ENCODE data around the gene LRRK1. TPM values are rescaled to one million over a fixed set of nuclear protein-coding genes. Genes with fewer than 3 reads are reported as not detected.

Gene LRRK1
- total and polyA plus RNA-seq, 7 donors, result 7.1 to 27.4 (median 10.2) TPM

DNA sequence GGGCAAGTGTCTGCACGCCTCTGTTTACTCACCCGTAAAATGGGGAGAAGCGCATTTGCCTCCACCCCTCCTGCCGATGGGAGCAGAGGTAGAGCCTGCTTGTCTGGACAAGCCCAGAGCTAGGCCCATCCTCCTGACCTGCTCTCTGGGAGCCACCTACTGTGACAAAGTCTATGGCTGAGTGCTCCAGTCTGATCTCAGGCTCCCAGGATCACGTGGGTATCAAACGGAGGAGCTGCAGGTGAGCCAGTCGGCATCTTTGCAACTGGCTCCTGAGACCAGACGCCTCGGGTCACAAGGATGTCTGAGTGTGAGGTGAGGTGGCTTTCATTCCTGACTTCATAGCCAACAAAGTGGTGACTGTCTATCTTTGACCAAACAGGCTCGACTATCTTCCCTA is 41.6 kb upstream of the LRRK1 start:
- Histone ChIP-seq H3K9me3 (no peaks in the 10 kb centered on the region), H3K27ac (no peak overlapping the region), H3K27me3 (peaks cover 6 to 22% (median 15%) of the 10 kb centered on the region in 3 donors), H3K36me3 (no peaks in the 10 kb centered on the region), H3K4me1 (peaks cover 0 to 19% (median 14%) of the 10 kb centered on the region in 4 donors), H3K4me3 (no peak overlapping the region)
- WGBS, 2 donors, result 57 to 82% methylated on average over 10 of the region's 10 CpGs
- intact Hi-C loops (cut with DNase I), result loop anchor here (10.0 kb wide), 1 partner anchor 533 kb away; the partner anchor contains the start of gene ADAMTS17
- TF ChIP-seq POLR2AphosphoS5 (IDR thresholded peaks at IDR 0.05), result no peak
- TF ChIP-seq, protein P1, sequence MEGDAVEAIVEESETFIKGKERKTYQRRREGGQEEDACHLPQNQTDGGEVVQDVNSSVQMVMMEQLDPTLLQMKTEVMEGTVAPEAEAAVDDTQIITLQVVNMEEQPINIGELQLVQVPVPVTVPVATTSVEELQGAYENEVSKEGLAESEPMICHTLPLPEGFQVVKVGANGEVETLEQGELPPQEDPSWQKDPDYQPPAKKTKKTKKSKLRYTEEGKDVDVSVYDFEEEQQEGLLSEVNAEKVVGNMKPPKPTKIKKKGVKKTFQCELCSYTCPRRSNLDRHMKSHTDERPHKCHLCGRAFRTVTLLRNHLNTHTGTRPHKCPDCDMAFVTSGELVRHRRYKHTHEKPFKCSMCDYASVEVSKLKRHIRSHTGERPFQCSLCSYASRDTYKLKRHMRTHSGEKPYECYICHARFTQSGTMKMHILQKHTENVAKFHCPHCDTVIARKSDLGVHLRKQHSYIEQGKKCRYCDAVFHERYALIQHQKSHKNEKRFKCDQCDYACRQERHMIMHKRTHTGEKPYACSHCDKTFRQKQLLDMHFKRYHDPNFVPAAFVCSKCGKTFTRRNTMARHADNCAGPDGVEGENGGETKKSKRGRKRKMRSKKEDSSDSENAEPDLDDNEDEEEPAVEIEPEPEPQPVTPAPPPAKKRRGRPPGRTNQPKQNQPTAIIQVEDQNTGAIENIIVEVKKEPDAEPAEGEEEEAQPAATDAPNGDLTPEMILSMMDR (IDR thresholded peaks at IDR 0.05), result no peak
- TF ChIP-seq POLR2A (IDR thresholded peaks at IDR 0.05), result no peak
- no peak for TF ChIP-seq EP300 (IDR thresholded peaks at IDR 0.05)
- no peak for DNase-seq

DNA sequence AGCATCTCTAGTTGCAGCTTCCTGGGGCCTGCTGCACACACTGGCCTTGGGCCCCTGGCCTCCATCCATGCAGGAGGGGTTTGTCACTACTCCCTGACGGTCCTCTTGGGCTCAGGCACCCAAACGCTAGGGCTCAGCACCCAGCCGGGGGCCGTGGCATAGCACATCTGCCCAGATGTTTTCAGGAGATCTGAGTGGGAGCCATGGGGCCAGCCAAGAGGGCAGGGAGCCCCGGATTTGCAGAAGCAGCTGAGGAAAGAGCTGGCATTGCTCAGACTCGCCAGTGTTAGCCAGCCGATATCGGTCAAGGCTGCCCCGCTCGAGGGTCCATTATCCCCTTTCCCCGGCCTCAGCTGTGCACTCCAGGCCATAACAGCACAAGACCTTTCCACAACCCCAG is 41.0 kb upstream of the LRRK1 start:
- intact Hi-C loops (cut with DNase I), result loop anchor here (10.0 kb wide), 1 partner anchor 533 kb away; the partner anchor contains the start of gene ADAMTS17
- H3K27me3 ChIP-seq, result peaks cover 6 to 22% (median 15%) of the 10 kb centered on the region in 3 donors

DNA sequence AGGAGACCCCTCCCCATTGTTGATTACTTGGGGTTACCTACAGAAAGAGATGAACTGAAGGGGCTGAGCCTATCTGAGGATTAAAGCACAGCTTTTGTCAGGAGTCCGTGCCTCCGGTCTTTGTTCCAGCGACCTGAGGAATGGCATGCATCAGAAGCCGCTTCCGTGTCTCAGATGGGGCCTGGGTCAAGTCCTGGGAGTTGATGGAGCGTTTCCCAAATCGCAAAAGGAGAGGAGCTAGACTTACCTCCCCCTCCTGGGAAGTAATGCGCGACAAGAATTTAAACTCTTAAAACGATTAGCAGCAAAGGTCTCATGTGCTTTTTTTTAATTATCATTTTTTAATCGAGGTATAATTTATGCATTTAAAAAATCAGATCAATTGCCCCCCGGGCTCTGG is 40.5 kb upstream of the LRRK1 start:
- peaks cover 0 to 19% (median 14%) of the 10 kb centered on the region in 4 donors for H3K4me1 ChIP-seq
- no peak for DNase-seq
- WGBS, 2 donors, result 31 to 33% methylated on average over 12 of the region's 12 CpGs
- peak overlapping the region in 3 of 4 donors; percentile 53 to 64 (median 60) for H3K4me3 ChIP-seq
- H3K27ac ChIP-seq, result peak overlapping the region in 3 of 4 donors; percentile 28 to 69 (median 49)
- no peak for TF ChIP-seq EP300 (IDR thresholded peaks at IDR 0.05)
- no peak for TF ChIP-seq POLR2A (IDR thresholded peaks at IDR 0.05)
- H3K9me3 ChIP-seq, result no peaks in the 10 kb centered on the region
- intact Hi-C loops (cut with DNase I), result loop anchor here (10.0 kb wide), 1 partner anchor 534 kb away; the partner anchor contains the start of gene ADAMTS17
- H3K36me3 ChIP-seq, result no peaks in the 10 kb centered on the region
- peaks cover 6 to 22% (median 15%) of the 10 kb centered on the region in 3 donors for H3K27me3 ChIP-seq

More for the DNA sequence above, 41.0 kb upstream of the LRRK1 start:
- Histone ChIP-seq H3K9me3 (no peaks in the 10 kb centered on the region), H3K36me3 (no peaks in the 10 kb centered on the region), H3K4me1 (peaks cover 0 to 19% (median 14%) of the 10 kb centered on the region in 4 donors), H3K4me3 (no peak overlapping the region), H3K27ac (no peak overlapping the region)
- no peak for DNase-seq
- 83 to 84% methylated on average over 11 of the region's 11 CpGs for WGBS, 2 donors
- TF ChIP-seq POLR2AphosphoS5 (IDR thresholded peaks at IDR 0.05), result no peak
- TF ChIP-seq POLR2A (IDR thresholded peaks at IDR 0.05), result no peak
- TF ChIP-seq, protein P1 (IDR thresholded peaks at IDR 0.05), result no peak
- no peak for TF ChIP-seq EP300 (IDR thresholded peaks at IDR 0.05)

DNA sequence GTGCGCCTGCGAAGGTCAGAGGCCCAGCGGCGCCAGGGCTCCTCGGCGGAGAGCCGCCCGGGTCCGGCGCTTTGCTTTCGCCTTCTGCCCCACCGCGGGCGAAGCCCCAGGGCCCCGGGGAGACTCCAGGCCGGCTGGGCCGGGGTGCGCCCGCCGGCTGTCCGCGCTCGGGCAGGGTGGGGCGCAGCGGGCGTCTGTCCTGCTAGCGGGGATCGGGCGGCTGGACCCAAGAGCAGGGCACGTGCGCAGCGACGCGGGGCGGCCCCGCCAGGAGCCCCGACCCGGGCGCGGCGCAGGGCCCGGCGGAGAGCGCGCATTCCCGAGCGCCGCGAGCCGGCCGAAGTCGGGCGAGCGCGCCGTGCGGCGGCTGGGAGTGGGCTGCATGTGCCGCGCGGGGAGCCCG is 40.1 kb upstream of the LRRK1 start:
- no peak for DNase-seq
- Histone ChIP-seq H3K4me3 (peak overlapping the region; percentile 37 to 64 (median 56)), H3K27me3 (peaks cover 6 to 22% (median 15%) of the 10 kb centered on the region in 3 donors), H3K36me3 (no peaks in the 10 kb centered on the region), H3K9me3 (no peaks in the 10 kb centered on the region), H3K4me1 (peaks cover 0 to 19% (median 14%) of the 10 kb centered on the region in 4 donors), H3K27ac (peak overlapping the region; percentile 28 to 69 (median 44))
- intact Hi-C loops (cut with DNase I), result loop anchor here (10.0 kb wide), 1 partner anchor 534 kb away; the partner anchor contains the start of gene ADAMTS17
- TF ChIP-seq, protein P1 (IDR thresholded peaks at IDR 0.05), result no peak
- TF ChIP-seq EP300 (IDR thresholded peaks at IDR 0.05) (no peak), POLR2A (IDR thresholded peaks at IDR 0.05) (no peak), POLR2AphosphoS5 (IDR thresholded peaks at IDR 0.05) (no peak)
- 2 to 3% methylated on average over 62 of the region's 62 CpGs for WGBS, 2 donors

DNA sequence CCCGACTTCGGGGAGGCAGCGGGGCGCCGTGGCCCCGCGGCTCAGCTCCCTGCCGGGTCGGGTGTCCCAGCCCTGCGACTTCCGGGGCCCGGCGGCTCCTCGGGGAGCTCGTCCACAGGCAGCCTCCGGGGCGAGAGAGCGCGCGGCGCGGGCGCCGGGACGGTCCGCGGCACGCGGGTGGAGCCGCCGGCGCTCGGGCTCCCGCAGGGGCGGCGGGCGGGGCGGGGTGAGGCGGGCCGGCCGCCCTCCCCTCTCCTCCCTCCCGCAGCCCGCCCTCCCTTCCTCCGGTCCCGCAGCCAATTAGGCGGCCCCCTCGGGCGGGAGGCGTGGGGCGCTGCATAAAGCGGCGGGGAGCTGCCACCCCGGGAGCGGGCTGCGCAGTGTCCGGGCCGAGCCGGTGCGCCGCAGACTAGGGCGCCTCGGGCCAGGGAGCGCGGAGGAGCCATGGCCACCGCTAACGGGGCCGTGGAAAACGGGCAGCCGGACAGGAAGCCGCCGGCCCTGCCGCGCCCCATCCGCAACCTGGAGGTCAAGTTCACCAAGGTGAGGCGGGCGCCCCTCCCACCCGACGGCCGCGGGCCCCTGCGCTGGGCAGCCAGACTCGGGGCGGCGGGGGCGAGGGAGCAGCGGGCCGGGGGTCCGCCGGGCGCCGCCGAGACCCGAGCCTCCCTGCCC is 39.6 kb upstream of the LRRK1 start, which contains the start of gene ALDH1A3:
Gene ALDH1A3 (plus strand): TSS at position 368 of the 675 bp plus-strand sequence. CDS start 77 bp downstream, at position 445.
- H3K36me3 ChIP-seq, result no peaks in the 10 kb centered on the region
- 1% methylated on average over 93 of the region's 93 CpGs for WGBS, 2 donors
- peak within 1 kb of the TSS; percentile 49 to 71 (median 62) for H3K27ac ChIP-seq
- intact Hi-C loops (cut with DNase I), result loop anchor here (10.0 kb wide), 1 partner anchor 535 kb away; the partner anchor contains the start of gene ADAMTS17
- DNase-seq, result peak; percentile 88
- no peaks in the 10 kb centered on the region for H3K9me3 ChIP-seq
- H3K27me3 ChIP-seq, result peaks cover 6 to 22% (median 15%) of the 10 kb centered on the region in 3 donors
- TF ChIP-seq EP300 (IDR thresholded peaks at IDR 0.05), result no peak
- TF ChIP-seq POLR2AphosphoS5 (IDR thresholded peaks at IDR 0.05), result peak; percentile 41 to 73 (median 68)
- peaks cover 0 to 19% (median 14%) of the 10 kb centered on the region in 4 donors for H3K4me1 ChIP-seq
- H3K4me3 ChIP-seq, result peak within 1 kb of the TSS; percentile 37 to 64 (median 56)

All from sigmoid colon (tissue), 7 donors.